HepG2 (cell line): Measurements from ENCODE around the gene SPATA7. TPM values are rescaled to one million over a fixed set of nuclear protein-coding genes. Genes with fewer than 3 reads are reported as not detected.

Experiments
- E2F2 ChIP-seq: sonication (generic); formaldehyde crosslinking; IDR thresholded peaks from 2 replicates; pipeline ENCODE4 v1.4.0; 2020; ENCODE audit warnings: missing genetic modification reagents, borderline replicate concordance
- ETV5 ChIP-seq: IDR thresholded peaks from 2 replicates; pipeline ENCODE4 v1.6.1; 2018; ENCODE audit warnings: missing biosample characterization, missing genetic modification reagents, inconsistent platforms, borderline replicate concordance
- LRRFIP1 ChIP-seq: sonication (generic); formaldehyde crosslinking; conservative IDR thresholded peaks from 2 replicates; pipeline ENCODE4 v1.4.0; 2020; ENCODE audit warnings: missing genetic modification reagents
- MTA3 ChIP-seq: sonication (generic); formaldehyde crosslinking; IDR thresholded peaks from 2 replicates; pipeline ENCODE4 v1.4.0; 2020; ENCODE audit warnings: missing genetic modification reagents
- NFE2L1 ChIP-seq: sonication (generic); formaldehyde crosslinking; IDR thresholded peaks from 2 replicates; pipeline ENCODE4 v1.4.0; 2020; ENCODE audit warnings: missing genetic modification reagents, mild to moderate bottlenecking, borderline replicate concordance
- PAF1 ChIP-seq: IDR thresholded peaks from 2 replicates; pipeline ENCODE4 v1.6.1; 2016; ENCODE audit warnings: missing genetic modification reagents, missing compliant biosample characterization
- ZNF17 ChIP-seq: sonication (generic); formaldehyde crosslinking; IDR thresholded peaks from 2 replicates; pipeline ENCODE4 v1.5.0; 2020; ENCODE audit warnings: mild to moderate bottlenecking, missing genetic modification reagents
- ZNF263 ChIP-seq: sonication (generic); formaldehyde crosslinking; IDR thresholded peaks from 2 replicates; pipeline ENCODE4 v1.4.0; 2020; ENCODE audit warnings: missing genetic modification reagents
- ZNF552 ChIP-seq: sonication (generic); formaldehyde crosslinking; IDR thresholded peaks from 2 replicates; pipeline ENCODE4 v1.9.0; 2022; ENCODE audit warnings: missing genetic modification reagents, mild to moderate bottlenecking, borderline replicate concordance
- ZNF784 ChIP-seq: sonication (generic); formaldehyde crosslinking; IDR thresholded peaks from 2 replicates; pipeline ENCODE4 v1.5.1; 2020; ENCODE audit warnings: missing genetic modification reagents, mild to moderate bottlenecking, borderline replicate concordance
- polyA plus RNA-seq, 8 experiments: library from polyadenylated mRNA; depleted of rRNA in 3 of 8; stranded (reverse) in 7 of 8; unstranded in 1 of 8; fragments of >200 nt; fragmentation: Illumina TruSeq in 4 of 8; extraction: Trizol in 4 of 8; gene quantifications; 2 replicates each; pipeline versions ENCODE4 v1.2.1 to v1.2.3, GENCODE V29; 2011 to 2016; ENCODE audit warnings: low read depth in 4 of 8, missing spikeins in 1 of 8, mixed read lengths in 1 of 8; ENCODE audit not compliant: insufficient read depth in 1 of 8
- total RNA-seq, 5 experiments: library from RNA; depleted of rRNA; stranded (reverse); fragments of >200 nt; fragmentation: Illumina TruSeq; extraction: Trizol; gene quantifications; 2 replicates each; pipeline ENCODE4 v1.2.3, GENCODE V29; 2016; ENCODE audit warnings: low read depth in 1 of 5

The SPATA7 gene
- total and polyA plus RNA-seq, 2 of the 13 experiments (the other 11 are each of a cell fraction or from before 2014, with no cell fraction given): 3.6 to 5.5 TPM

GRCh38 chr14:88481059-88481458, 95.6 kb downstream of the SPATA7 start (continued):
- TF ChIP-seq LRRFIP1 (no peak), MTA3 (CRISPR knock-in tag) (no peak), ZNF17 (CRISPR knock-in tag) (no peak), NFE2L1 (CRISPR knock-in tag) (no peak), ETV5 (CRISPR knock-in tag) (no peak), ZNF784 (CRISPR knock-in tag) (no peak), E2F2 (no peak), ZNF552 (no peak), PAF1 (CRISPR knock-in tag) (no peak), ZNF263 (CRISPR knock-in tag) (no peak)
